ENCODE measurements around the gene TMEFF2.

- TF ChIP-seq POLR2A (IDR thresholded peaks at IDR 0.05; ENCODE audit: low read depth, low read length) (no peak), POLR2AphosphoS5 (IDR thresholded peaks at IDR 0.05; ENCODE audit: low read depth, low read length) (no peak), POU2F2 (IDR thresholded peaks at IDR 0.05; ENCODE audit: low read depth, low read length) (no peak), TAF1 (IDR thresholded peaks at IDR 0.05; ENCODE audit: low read depth, low read length) (no peak), SPI1 (IDR thresholded peaks at IDR 0.05; ENCODE audit: low read depth, low read length) (no peak)
Measured at GRCh38 chr2:191917967-191918651, 276.6 kb downstream of the TMEFF2 start.

Data from GM12891 (cell line).